ENCODE data around the gene NMNAT2. TPM values are rescaled to one million over a fixed set of nuclear protein-coding genes. Genes with fewer than 3 reads are reported as not detected.
A peak's percentile ranks its signal among the peaks of the same experiment; 100 is the strongest.

NMNAT2 gene
- total and polyA plus RNA-seq, 2 experiments from 2014 or later: 0.12 TPM; not detected in 1

DNA sequence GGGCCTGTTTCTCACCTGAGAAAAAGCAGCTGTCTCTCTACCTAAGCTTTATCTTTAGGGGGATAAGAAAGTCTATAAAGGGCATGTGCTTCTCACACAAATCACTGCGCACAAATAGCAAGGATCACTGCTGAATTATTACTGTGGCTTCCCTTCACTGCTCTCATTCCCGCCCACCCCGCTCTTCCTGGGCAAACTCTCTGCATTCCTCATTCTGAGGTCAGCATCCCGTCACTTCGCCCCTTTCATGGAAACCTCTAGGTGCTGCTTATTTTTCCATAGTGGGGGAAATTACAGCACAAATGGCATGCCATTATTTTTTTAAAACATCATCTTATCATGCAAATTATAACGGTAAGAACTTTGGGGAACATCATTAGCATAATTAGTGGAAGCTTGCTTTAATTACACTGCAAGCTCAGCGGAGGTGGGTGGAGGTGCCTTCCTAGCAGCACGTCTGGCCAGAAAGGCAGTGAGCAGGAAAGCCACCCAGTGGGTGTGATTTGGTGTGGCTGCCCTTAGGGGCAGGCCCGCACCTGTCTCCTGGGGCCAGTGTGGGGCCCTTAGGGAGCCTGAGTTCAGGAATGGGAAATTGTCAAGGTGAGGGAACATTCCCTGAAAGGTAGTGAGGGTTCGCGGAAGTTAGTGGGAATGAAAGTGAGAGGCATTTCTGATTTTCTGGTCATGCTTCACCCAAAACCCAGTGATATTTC lies 126.2 kb downstream of the NMNAT2 start:
- TF ChIP-seq, protein P1, sequence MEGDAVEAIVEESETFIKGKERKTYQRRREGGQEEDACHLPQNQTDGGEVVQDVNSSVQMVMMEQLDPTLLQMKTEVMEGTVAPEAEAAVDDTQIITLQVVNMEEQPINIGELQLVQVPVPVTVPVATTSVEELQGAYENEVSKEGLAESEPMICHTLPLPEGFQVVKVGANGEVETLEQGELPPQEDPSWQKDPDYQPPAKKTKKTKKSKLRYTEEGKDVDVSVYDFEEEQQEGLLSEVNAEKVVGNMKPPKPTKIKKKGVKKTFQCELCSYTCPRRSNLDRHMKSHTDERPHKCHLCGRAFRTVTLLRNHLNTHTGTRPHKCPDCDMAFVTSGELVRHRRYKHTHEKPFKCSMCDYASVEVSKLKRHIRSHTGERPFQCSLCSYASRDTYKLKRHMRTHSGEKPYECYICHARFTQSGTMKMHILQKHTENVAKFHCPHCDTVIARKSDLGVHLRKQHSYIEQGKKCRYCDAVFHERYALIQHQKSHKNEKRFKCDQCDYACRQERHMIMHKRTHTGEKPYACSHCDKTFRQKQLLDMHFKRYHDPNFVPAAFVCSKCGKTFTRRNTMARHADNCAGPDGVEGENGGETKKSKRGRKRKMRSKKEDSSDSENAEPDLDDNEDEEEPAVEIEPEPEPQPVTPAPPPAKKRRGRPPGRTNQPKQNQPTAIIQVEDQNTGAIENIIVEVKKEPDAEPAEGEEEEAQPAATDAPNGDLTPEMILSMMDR (IDR thresholded peaks at IDR 0.05; ENCODE audit: low read depth, low read length): no peak
- no peak overlapping the region for H3K4me3 ChIP-seq
- DNase-seq (ENCODE audit: low read depth in 1 of 2, low spot score in 1 of 2): peak in 1 of 2 donors; percentile 76
- no peaks in the 10 kb centered on the region for H3K9me3 ChIP-seq (ENCODE audit: low read depth)
- H3K4me1 ChIP-seq (ENCODE audit: low read depth): peaks cover 4% of the 10 kb centered on the region
- H3K36me3 ChIP-seq: no peaks in the 10 kb centered on the region
- no peak overlapping the region for H3K27ac ChIP-seq
- H3K27me3 ChIP-seq: no peaks in the 10 kb centered on the region

DNA sequence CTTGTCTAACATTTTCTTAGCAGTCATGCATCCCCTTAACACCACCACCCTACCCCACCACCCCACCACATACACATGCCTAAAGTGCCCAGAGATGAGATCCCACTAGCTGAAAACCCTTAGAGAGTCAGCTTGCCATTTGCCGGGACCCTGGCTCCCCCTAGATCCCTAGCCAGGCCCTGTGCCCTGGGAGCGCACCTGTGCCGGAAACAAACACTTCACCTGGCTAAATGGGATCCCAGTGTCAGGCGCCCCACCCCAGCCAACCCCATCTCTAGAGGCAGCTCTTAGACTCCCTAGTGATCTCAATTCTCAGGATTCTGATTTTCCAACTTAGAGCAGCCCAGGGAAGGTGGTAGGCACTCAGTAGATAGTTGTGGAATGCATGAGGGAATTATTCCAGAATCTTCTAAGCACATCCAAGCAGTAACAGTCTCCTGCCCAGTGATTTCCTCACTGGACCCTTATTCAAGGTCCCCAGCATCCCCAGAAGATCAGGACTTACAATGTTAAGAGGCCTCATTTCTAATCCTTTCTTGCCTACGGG lies 126.9 kb downstream of the NMNAT2 start:
- TF ChIP-seq, protein P1 (IDR thresholded peaks at IDR 0.05; ENCODE audit: low read depth, low read length): no peak
- no peak for DNase-seq (ENCODE audit: low read depth in 1 of 2, low spot score in 1 of 2)
- Histone ChIP-seq H3K4me3 (no peak overlapping the region), H3K27ac (no peak overlapping the region), H3K4me1 (ENCODE audit: low read depth) (peaks cover 4% of the 10 kb centered on the region), H3K9me3 (ENCODE audit: low read depth) (no peaks in the 10 kb centered on the region), H3K27me3 (no peaks in the 10 kb centered on the region), H3K36me3 (no peaks in the 10 kb centered on the region)

DNA sequence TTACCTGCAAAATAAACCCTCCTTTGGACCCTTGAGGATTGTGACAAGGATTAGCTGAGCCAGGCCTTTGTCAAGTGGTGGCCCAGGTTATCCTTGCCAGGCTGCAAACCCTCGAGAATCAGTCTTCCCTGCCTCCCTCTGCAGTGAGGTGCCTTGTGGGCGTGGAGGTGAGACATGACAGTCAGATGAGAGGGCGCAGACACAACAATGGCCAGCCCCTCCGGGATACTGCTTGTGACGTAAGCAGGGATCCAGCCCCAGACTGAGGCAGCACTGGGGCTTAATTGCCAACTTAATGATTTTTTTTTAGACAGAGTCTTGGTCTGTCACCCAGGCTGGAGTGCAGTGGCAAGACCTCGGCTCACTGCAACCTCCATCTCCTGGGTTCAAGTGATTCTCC lies 127.6 kb downstream of the NMNAT2 start:
- Histone ChIP-seq H3K4me1 (ENCODE audit: low read depth) (peaks cover 4% of the 10 kb centered on the region), H3K9me3 (ENCODE audit: low read depth) (no peaks in the 10 kb centered on the region), H3K27me3 (no peaks in the 10 kb centered on the region), H3K36me3 (no peaks in the 10 kb centered on the region), H3K27ac (no peak overlapping the region), H3K4me3 (no peak overlapping the region)
- TF ChIP-seq, protein P1 (IDR thresholded peaks at IDR 0.05; ENCODE audit: low read depth, low read length): no peak
- DNase-seq (ENCODE audit: low read depth in 1 of 2, low spot score in 1 of 2): no peak

DNA sequence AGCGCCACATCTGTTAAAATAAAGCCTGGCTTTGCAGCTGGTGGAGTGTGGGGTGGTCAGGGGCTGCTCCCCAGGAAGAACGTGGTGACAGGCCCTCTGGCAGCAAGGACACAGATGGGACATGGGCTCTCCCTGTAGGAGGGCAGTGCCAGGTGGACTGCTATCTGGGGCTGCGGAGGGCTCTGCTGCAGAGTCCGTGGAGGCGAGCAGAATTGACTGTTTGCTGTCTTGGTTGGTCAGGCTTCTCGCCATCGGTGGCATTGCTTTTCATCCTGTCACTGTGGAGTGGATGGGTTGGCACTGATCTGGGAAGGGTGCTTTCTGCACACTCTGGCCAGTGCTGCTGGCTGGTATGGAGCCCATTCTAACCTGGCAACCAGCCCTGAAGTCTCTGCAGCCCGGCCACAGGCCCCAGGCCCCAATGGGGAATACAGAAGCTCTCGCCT lies 129.1 kb downstream of the NMNAT2 start:
- H3K4me1 ChIP-seq (ENCODE audit: low read depth): peaks cover 4% of the 10 kb centered on the region
- H3K27ac ChIP-seq: no peak overlapping the region
- no peaks in the 10 kb centered on the region for H3K9me3 ChIP-seq (ENCODE audit: low read depth)
- H3K36me3 ChIP-seq: no peaks in the 10 kb centered on the region
- no peak overlapping the region for H3K4me3 ChIP-seq
- DNase-seq (ENCODE audit: low read depth in 1 of 2, low spot score in 1 of 2): no peak
- H3K27me3 ChIP-seq: no peaks in the 10 kb centered on the region
- TF ChIP-seq, protein P1 (IDR thresholded peaks at IDR 0.05; ENCODE audit: low read depth, low read length): no peak

DNA sequence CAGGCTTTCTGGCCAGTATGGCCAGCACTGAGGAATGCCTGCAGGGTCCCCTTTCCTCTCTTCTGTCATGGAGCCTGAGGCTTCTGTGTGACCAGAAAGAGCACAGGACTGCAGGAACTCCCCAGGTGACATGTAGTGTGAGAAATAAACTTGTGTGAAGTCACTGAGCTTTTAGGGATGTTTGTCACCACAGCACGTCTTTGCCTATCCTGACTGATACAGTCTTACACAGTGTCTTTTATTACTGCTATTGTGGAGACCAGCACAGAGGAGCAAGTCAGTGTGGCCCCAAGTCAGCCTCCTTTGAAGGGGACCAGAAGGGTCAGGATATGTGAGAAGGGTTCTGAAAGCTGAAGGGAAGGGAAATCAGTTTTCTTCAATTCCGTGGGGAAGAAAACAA lies 129.6 kb downstream of the NMNAT2 start:
- H3K27ac ChIP-seq: no peak overlapping the region
- H3K36me3 ChIP-seq: no peaks in the 10 kb centered on the region
- H3K9me3 ChIP-seq (ENCODE audit: low read depth): no peaks in the 10 kb centered on the region
- H3K4me3 ChIP-seq: no peak overlapping the region
- H3K27me3 ChIP-seq: no peaks in the 10 kb centered on the region
- no peak for DNase-seq (ENCODE audit: low read depth in 1 of 2, low spot score in 1 of 2)
- TF ChIP-seq, protein P1 (IDR thresholded peaks at IDR 0.05; ENCODE audit: low read depth, low read length): no peak
- H3K4me1 ChIP-seq (ENCODE audit: low read depth): peaks cover 4% of the 10 kb centered on the region

Data from cardiac muscle cell (in vitro differentiated cells and primary cell).